Measurements from ENCODE around the gene ATXN1.

DNA sequence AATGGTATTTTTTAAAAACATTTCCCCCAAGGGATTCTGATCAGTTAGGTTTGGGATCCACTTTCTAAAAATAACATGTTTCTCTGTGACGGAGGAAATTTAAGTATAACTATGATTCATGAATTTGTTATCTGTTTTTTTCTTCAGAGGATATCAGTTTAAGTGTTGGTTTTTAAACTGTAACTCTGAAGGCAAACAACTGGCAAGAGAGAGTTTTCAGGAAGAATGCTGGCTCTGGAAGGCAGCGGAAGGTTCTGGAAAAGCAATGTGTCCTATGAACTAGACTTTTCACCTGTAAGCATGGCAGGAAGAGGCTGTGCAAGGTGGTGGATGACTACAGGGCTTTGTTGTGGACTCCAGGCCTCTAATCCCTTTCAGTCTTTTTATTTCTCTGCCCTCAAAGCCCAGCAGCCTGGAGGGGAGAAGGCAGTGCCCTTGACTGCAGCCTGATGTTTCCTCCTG lies 369.8 kb downstream of the ATXN1 start:
- TF ChIP-seq POLR2AphosphoS5 (IDR thresholded peaks at IDR 0.05) (no peak), POLR2A (IDR thresholded peaks at IDR 0.05) (no peak), EP300 (IDR thresholded peaks at IDR 0.05) (no peak)
- TF ChIP-seq, protein P1, sequence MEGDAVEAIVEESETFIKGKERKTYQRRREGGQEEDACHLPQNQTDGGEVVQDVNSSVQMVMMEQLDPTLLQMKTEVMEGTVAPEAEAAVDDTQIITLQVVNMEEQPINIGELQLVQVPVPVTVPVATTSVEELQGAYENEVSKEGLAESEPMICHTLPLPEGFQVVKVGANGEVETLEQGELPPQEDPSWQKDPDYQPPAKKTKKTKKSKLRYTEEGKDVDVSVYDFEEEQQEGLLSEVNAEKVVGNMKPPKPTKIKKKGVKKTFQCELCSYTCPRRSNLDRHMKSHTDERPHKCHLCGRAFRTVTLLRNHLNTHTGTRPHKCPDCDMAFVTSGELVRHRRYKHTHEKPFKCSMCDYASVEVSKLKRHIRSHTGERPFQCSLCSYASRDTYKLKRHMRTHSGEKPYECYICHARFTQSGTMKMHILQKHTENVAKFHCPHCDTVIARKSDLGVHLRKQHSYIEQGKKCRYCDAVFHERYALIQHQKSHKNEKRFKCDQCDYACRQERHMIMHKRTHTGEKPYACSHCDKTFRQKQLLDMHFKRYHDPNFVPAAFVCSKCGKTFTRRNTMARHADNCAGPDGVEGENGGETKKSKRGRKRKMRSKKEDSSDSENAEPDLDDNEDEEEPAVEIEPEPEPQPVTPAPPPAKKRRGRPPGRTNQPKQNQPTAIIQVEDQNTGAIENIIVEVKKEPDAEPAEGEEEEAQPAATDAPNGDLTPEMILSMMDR (IDR thresholded peaks at IDR 0.05) = no peak

Data from gastroesophageal sphincter (tissue), 3 donors.